ENCODE measurements around the gene HEMGN.

Gene HEMGN

GRCh38 chr9:97895211-97895610, 42.8 kb downstream of the HEMGN start:
- no peak for DNase-seq

- DNase-seq = no peak
Measured at GRCh38 chr9:97892421-97892820, 45.6 kb downstream of the HEMGN start.

- DNase-seq = no peak
Measured at GRCh38 chr9:97891736-97892135, 46.2 kb downstream of the HEMGN start.

- DNase-seq = peak; percentile 19 to 60 (median 54)
Measured at GRCh38 chr9:97889941-97890887, 47.8 kb downstream of the HEMGN start.

GRCh38 chr9:97880336-97880735, 57.6 kb downstream of the HEMGN start:
- no peak for DNase-seq

All from stimulated activated naive CD4-positive, alpha-beta T cell (primary cell).